Glutamatergic neuron (in vitro differentiated cells): Measurements from ENCODE around the gene SYNE1. TPM values are rescaled to one million over a fixed set of nuclear protein-coding genes. Genes with fewer than 3 reads are reported as not detected.
"Not testable (repeated sequence)": the region's sequence is repeated elsewhere in the genome, so short reads cannot be mapped to it uniquely, and the experiment has no call there.

Source experiments
- DNase-seq: peaks from one replicate; pipeline ENCODE4 v3.0.0; 2022
- H3K27ac Mint-ChIP-seq: one replicate; pipeline ENCODE4 v1.8.0; 2020; ENCODE audit warnings: mild to moderate bottlenecking, mixed read lengths, inconsistent platforms; ENCODE audit not compliant: unreplicated experiment
- H3K27me3 Mint-ChIP-seq: one replicate; pipeline ENCODE4 v1.8.0; 2020; ENCODE audit warnings: mild to moderate bottlenecking, moderate library complexity, mixed read lengths, inconsistent platforms; ENCODE audit not compliant: unreplicated experiment
- H3K36me3 Mint-ChIP-seq: one replicate; pipeline ENCODE4 v1.8.0; 2020; ENCODE audit warnings: mild to moderate bottlenecking, mixed read lengths, inconsistent platforms; ENCODE audit not compliant: unreplicated experiment
- H3K4me1 Mint-ChIP-seq: one replicate; pipeline ENCODE4 v1.8.0; 2020; ENCODE audit warnings: mild to moderate bottlenecking, low read depth, mixed read lengths, inconsistent platforms; ENCODE audit not compliant: unreplicated experiment
- H3K4me3 Mint-ChIP-seq: one replicate; pipeline ENCODE4 v1.8.0; 2020; ENCODE audit warnings: mild to moderate bottlenecking, mixed read lengths, inconsistent platforms; ENCODE audit not compliant: unreplicated experiment
- H3K9me3 Mint-ChIP-seq: one replicate; pipeline ENCODE4 v1.8.0; 2020; ENCODE audit warnings: mild to moderate bottlenecking, moderate library complexity, mixed read lengths, inconsistent platforms; ENCODE audit not compliant: unreplicated experiment
- CTCF ChIP-seq: fragments of 200-600 bp; sonication (generic); IDR thresholded peaks from one replicate; pipeline ENCODE4 v1.5.0; 2021; ENCODE audit not compliant: partially characterized antibody, unreplicated experiment
- total RNA-seq: library from RNA; stranded (reverse); fragmentation: NEBNext Ultra II Directional; extraction: Animal tissue kit (Norgen Biotek cat#: 25700); gene quantifications from one replicate; pipeline ENCODE4 v1.2.1, GENCODE V29; 2021; ENCODE audit not compliant: unreplicated experiment

The SYNE1 gene
- total RNA-seq, 1 donor from 2014 or later = 23.4 TPM

GRCh38 chr6:152496731-152497130, 140.4 kb downstream of the SYNE1 start:
- no peak for DNase-seq
- H3K27me3 Mint-ChIP-seq = no peaks in the 10 kb centered on the region
- H3K9me3 Mint-ChIP-seq = no peaks in the 10 kb centered on the region
- H3K4me1 Mint-ChIP-seq = no peaks in the 10 kb centered on the region
- H3K36me3 Mint-ChIP-seq = no peaks in the 10 kb centered on the region
- TF ChIP-seq CTCF = no peak
- H3K4me3 Mint-ChIP-seq = no peak overlapping the region
- no peak overlapping the region for H3K27ac Mint-ChIP-seq

- H3K27me3 Mint-ChIP-seq, H3K4me1 Mint-ChIP-seq, DNase-seq, H3K36me3 Mint-ChIP-seq, H3K4me3 Mint-ChIP-seq, H3K9me3 Mint-ChIP-seq, H3K27ac Mint-ChIP-seq: not testable (repeated sequence)
These were observed 141.7 kb downstream of the SYNE1 start for GRCh38 chr6:152495456-152495855.

- H3K27me3 Mint-ChIP-seq, H3K4me3 Mint-ChIP-seq, H3K36me3 Mint-ChIP-seq, H3K9me3 Mint-ChIP-seq, H3K27ac Mint-ChIP-seq, DNase-seq, H3K4me1 Mint-ChIP-seq: not testable (repeated sequence)
These were observed 144.9 kb downstream of the SYNE1 start for GRCh38 chr6:152492281-152492680.

- H3K36me3 Mint-ChIP-seq, H3K4me3 Mint-ChIP-seq, H3K4me1 Mint-ChIP-seq, H3K9me3 Mint-ChIP-seq, H3K27ac Mint-ChIP-seq, DNase-seq, H3K27me3 Mint-ChIP-seq: not testable (repeated sequence)
These were observed 145.7 kb downstream of the SYNE1 start for GRCh38 chr6:152491501-152491900.

GRCh38 chr6:152490971-152491378, 146.2 kb downstream of the SYNE1 start:
- not testable (repeated sequence) for H3K27me3 Mint-ChIP-seq, DNase-seq, H3K9me3 Mint-ChIP-seq, H3K36me3 Mint-ChIP-seq, H3K4me3 Mint-ChIP-seq, H3K27ac Mint-ChIP-seq, H3K4me1 Mint-ChIP-seq

GRCh38 chr6:152484806-152485205, 152.4 kb downstream of the SYNE1 start:
- no peak overlapping the region for H3K27ac Mint-ChIP-seq
- H3K4me3 Mint-ChIP-seq = no peak overlapping the region
- H3K9me3 Mint-ChIP-seq = no peaks in the 10 kb centered on the region
- no peaks in the 10 kb centered on the region for H3K27me3 Mint-ChIP-seq
- no peak for DNase-seq
- no peaks in the 10 kb centered on the region for H3K4me1 Mint-ChIP-seq
- H3K36me3 Mint-ChIP-seq = no peaks in the 10 kb centered on the region
- TF ChIP-seq CTCF = no peak

- Mint-ChIP-seq H3K27me3 (no peaks in the 10 kb centered on the region), H3K36me3 (no peaks in the 10 kb centered on the region), H3K4me3 (no peak overlapping the region), H3K27ac (no peak overlapping the region), H3K9me3 (no peaks in the 10 kb centered on the region), H3K4me1 (no peaks in the 10 kb centered on the region)
- DNase-seq = no peak
- no peak for TF ChIP-seq CTCF
These were observed 154.9 kb downstream of the SYNE1 start for GRCh38 chr6:152482289-152482688.
